ENCODE data around the gene PFDN1. TPM values are rescaled to one million over a fixed set of nuclear protein-coding genes. Genes with fewer than 3 reads are reported as not detected.

Gene PFDN1
- total and polyA plus RNA-seq, 9 of the 15 experiments (the other 6 are each of a cell fraction or from before 2014, with no cell fraction given): 45.5 to 215 (median 78.0) TPM

DNA sequence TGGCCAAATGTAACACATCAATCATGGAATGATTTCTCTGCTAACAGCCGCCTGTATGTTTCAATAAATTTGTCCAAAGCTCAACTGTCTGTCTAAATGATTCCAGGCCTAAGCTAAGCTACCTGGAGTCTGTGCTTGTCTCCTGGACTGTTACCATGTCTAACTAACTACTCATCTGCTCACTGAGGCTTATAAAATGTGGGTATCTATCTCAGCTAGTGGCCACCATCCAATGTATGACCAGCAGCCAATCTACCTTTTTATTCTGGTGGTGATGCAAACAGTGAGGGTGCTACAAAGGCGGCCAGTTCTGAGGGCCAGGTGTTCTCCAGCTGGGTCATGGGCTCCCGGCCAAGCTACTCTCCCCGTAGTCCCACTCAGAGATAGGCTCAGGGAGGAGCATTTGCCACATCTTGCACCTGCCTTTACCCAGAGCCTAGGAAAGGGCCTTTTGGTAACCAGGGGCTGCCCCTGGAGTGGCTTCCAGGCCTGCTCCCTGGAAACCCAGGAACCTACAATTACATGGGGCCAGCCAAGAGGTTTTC, 59.1 kb downstream of the PFDN1 start:
- BruUV-seq (replicated peaks): TSS peak; percentile 59
- FAIRE-seq (no peak), DNase-seq (ENCODE audit: extremely low read depth in 1 of 4, low spot score in 3 of 4) (no peak), ATAC-seq (no peak)
- 100% methylated on average over 4 of the region's 4 CpGs for WGBS (ENCODE audit: insufficient coverage, low coverage, missing lambda C conversion rate)
- Histone ChIP-seq H4K20me1 (replicated peaks; ENCODE audit: control insufficient read depth, insufficient read depth, low read length) (peaks cover 23% of the 10 kb centered on the region), H3K36me3 (ENCODE audit: control insufficient read depth, insufficient read depth, low read length) (peaks cover 45% of the 10 kb centered on the region), H3K27me3 (ENCODE audit: control insufficient read depth in 2 of 2, insufficient read depth in 2 of 2, low read length in 2 of 2) (no peaks in the 10 kb centered on the region), H3K4me3 (no peak overlapping the region), H3K4me2 (ENCODE audit: insufficient read depth, low read length) (no peak overlapping the region), H3K4me1 (replicated peaks in 1 of 2; ENCODE audit: control insufficient read depth in 2 of 2, insufficient read depth in 2 of 2, low read length in 2 of 2) (peaks cover 15 to 30% of the 10 kb centered on the region in 2 experiments), H3K9me3 (replicated peaks; ENCODE audit: control insufficient read depth, insufficient read depth, low read depth, low read length) (no peaks in the 10 kb centered on the region), H3K9me1 (ENCODE audit: control insufficient read depth, insufficient read depth, low read length) (no peaks in the 10 kb centered on the region), H2AFZ (ENCODE audit: low read depth, low read length) (no peak overlapping the region), H3K79me2 (ENCODE audit: control insufficient read depth, insufficient read depth, low read length) (peaks cover 9% of the 10 kb centered on the region; the same call in 1 of the 3 replicates), H3K9ac (ENCODE audit: insufficient read depth in 1 of 2, low read depth in 2 of 2, low read length in 2 of 2) (no peak overlapping the region), H3K27ac (ENCODE audit: extremely low read depth, low read depth, low read length) (no peak overlapping the region)
- intact Hi-C loops (cut with micrococcal nuclease) (loop anchor here (1.0 to 10.0 kb wide), 5 partner anchors 103 to 489 kb away; partner anchors contain the start of genes HBEGF and SRA1), in situ Hi-C loops (cut with MboI) (loop anchor here (5.0 to 10.0 kb wide), 2 partner anchors 114 to 481 kb away; no protein-coding TSS in a partner anchor)
- CTCF ChIA-PET (ENCODE audit: low intra/inter-chr PET ratio): interaction anchor here (3.5 to 4.1 kb wide), 2 partner anchors 108 to 114 kb away, joined by 29 to 37 read pairs; no protein-coding TSS in a partner anchor
- POLR2A ChIA-PET: interaction anchor here (0.6 to 3.6 kb wide), 7 partner anchors 8 to 1011 kb away, joined by 3 to 12 read pairs (median 4); partner anchors contain the start of genes HBEGF and SLC4A9
- TF ChIP-seq POLR2AphosphoS5 (IDR thresholded peaks at IDR 0.05; ENCODE audit: control insufficient read depth, insufficient read depth, low read depth, low read length) (peak; percentile 23; the same call in 1 of the 2 replicates), ZNF431 (CRISPR knock-in tag; IDR thresholded peaks at IDR 0.05) (no peak)
- TF ChIP-seq, protein P1, sequence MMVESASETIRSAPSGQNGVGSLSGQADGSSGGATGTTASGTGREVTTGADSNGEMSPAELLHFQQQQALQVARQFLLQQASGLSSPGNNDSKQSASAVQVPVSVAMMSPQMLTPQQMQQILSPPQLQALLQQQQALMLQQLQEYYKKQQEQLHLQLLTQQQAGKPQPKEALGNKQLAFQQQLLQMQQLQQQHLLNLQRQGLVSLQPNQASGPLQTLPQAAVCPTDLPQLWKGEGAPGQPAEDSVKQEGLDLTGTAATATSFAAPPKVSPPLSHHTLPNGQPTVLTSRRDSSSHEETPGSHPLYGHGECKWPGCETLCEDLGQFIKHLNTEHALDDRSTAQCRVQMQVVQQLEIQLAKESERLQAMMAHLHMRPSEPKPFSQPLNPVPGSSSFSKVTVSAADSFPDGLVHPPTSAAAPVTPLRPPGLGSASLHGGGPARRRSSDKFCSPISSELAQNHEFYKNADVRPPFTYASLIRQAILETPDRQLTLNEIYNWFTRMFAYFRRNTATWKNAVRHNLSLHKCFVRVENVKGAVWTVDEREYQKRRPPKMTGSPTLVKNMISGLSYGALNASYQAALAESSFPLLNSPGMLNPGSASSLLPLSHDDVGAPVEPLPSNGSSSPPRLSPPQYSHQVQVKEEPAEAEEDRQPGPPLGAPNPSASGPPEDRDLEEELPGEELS (CRISPR knock-in tag; IDR thresholded peaks at IDR 0.05; ENCODE audit: borderline replicate concordance): 0 out of 2 replicates have a peak, but pooled peaks have one; percentile 2

Measured in K562 (cell line).